ENCODE results near the gene CTCF.
A peak's percentile ranks its signal among the peaks of the same experiment; 100 is the strongest.

CTCF gene

GRCh38 chr16:67560827-67561342, 1.4 kb upstream of the CTCF start:
- TF ChIP-seq CREB1 (IDR thresholded peaks at IDR 0.05; ENCODE audit: low read depth) (no peak), CEBPB (IDR thresholded peaks at IDR 0.05) (no peak), FOXM1 (IDR thresholded peaks at IDR 0.05; ENCODE audit: borderline replicate concordance, low read depth) (no peak)

- TF ChIP-seq TEAD4 (IDR thresholded peaks at IDR 0.05) = no peak
- peak; percentile 54; the same call in 1 of the 2 replicates for TF ChIP-seq ZBTB7A (IDR thresholded peaks at IDR 0.05; ENCODE audit: low read depth)
- TF ChIP-seq RAD21 (IDR thresholded peaks at IDR 0.05; ENCODE audit: low read depth) = no peak
- TF ChIP-seq EP300 (IDR thresholded peaks at IDR 0.05; ENCODE audit: borderline replicate concordance) = no peak
- no peak for TF ChIP-seq EGR1 (IDR thresholded peaks at IDR 0.05)
These were observed 864 bp upstream of the CTCF start for GRCh38 chr16:67561501-67561823.

- TF ChIP-seq REST (IDR thresholded peaks at IDR 0.05; ENCODE audit: low read depth) = no peak
- TF ChIP-seq FOXM1 (IDR thresholded peaks at IDR 0.05; ENCODE audit: borderline replicate concordance, low read depth) = no peak
- TF ChIP-seq TAF1 (IDR thresholded peaks at IDR 0.05; ENCODE audit: low read depth) = peak; percentile 73
- 0 out of 2 replicates have a peak, but pooled peaks have one; percentile 17 for TF ChIP-seq NFIC (IDR thresholded peaks at IDR 0.05)
- peak; percentile 83 for TF ChIP-seq CREB1 (IDR thresholded peaks at IDR 0.05; ENCODE audit: low read depth)
- peak; percentile 30; the same call in 1 of the 2 replicates for TF ChIP-seq TCF12 (IDR thresholded peaks at IDR 0.05; ENCODE audit: low read depth)
- peak; percentile 64 for TF ChIP-seq USF1 (IDR thresholded peaks at IDR 0.05)
- TF ChIP-seq, protein P1, sequence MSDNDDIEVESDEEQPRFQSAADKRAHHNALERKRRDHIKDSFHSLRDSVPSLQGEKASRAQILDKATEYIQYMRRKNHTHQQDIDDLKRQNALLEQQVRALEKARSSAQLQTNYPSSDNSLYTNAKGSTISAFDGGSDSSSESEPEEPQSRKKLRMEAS (IDR thresholded peaks at IDR 0.05) = peak; percentile 79
These were observed 351 bp upstream of the CTCF start for GRCh38 chr16:67561824-67562525.

DNA sequence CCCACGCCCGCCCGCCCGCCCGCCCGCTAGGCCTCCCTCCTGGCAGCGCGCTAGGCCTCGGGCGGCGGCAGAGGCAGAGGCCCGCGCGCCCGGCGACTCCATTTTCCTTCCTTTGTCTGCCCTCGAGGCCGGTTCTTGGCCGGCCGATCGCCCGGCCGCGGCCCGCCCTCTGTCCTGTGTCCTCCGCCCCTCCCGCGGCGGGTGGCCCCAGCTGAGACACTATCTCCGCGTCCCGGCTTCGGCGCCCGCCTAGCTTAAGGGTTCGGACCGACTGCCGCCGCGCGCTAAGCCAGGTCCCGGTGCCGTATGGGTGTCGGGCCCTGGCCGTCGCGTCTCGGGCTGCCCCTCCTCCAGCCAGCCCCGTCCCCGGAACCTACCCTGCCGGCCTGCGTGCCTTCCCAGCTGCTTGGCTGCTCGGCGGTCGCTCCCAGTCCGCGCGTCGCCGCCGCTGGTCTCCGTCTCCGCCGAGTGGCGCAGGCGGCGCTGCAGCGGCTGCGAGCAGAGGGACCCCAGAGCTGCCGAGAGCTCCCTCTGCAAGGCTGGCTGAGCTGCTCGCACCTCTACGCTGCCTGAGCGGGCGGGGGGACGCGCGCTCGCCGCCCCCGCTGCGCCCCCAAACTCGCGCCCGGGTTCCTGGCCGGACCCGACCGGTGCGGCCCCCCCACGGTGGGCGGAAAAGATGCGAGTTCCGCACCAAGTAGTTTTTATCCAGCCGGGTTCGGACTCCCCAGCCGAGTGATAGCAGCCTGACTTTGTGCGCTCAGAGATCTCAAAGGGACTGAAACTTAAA, 787 bp downstream of the CTCF start:
- 0 out of 2 replicates have a peak, but pooled peaks have one; percentile 39 for TF ChIP-seq ZBTB7A (IDR thresholded peaks at IDR 0.05; ENCODE audit: low read depth)
- TF ChIP-seq EP300 (IDR thresholded peaks at IDR 0.05; ENCODE audit: borderline replicate concordance) = 0 out of 2 replicates have a peak, but pooled peaks have one; percentile 5
- TF ChIP-seq TCF12 (IDR thresholded peaks at IDR 0.05; ENCODE audit: low read depth) = peak; percentile 14; the same call in 1 of the 2 replicates
- TF ChIP-seq CEBPB (IDR thresholded peaks at IDR 0.05) = no peak
- peak; percentile 15; the same call in 1 of the 2 replicates for TF ChIP-seq YY1 (IDR thresholded peaks at IDR 0.05; ENCODE audit: low read depth)

DNA sequence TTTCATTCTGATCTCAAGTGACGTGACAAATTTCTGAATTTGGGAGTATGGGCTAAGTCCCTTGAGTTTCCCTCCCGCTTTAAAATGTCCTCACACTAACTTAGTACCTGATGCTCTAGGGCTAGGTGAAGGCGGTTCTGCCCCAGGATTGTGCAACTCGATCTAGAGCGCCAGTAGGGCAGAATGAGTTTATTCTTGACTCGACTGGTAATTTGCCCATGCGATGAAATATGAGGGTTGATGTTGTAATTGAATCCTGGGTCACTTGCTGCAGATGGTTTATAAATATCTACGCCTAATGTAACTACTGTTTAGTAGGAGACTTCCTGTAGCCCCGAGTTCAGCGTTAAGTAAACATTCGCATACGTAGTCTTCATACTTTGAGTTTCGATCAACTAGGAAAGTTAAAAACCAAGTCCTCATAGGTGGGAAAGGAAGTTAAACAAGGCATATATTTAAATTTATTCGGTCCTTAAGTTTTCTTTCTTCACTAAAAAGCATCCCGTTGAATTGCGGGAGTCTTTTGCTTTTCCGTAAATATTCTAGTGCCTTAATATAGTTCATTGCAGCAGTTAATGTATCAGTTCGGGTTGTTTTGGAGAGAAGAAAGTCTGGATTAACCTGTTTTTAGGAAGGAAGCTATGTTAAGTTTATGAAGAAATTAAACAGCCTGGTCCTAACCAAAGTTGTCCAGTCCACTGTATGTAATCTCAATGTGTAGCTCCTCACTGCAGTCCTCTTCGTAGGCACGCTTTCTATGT, 1.6 kb downstream of the CTCF start:
- TF ChIP-seq CEBPB (IDR thresholded peaks at IDR 0.05) = peak; percentile 98
- TF ChIP-seq, protein P1 (IDR thresholded peaks at IDR 0.05) = no peak
- no peak for TF ChIP-seq FOXM1 (IDR thresholded peaks at IDR 0.05; ENCODE audit: borderline replicate concordance, low read depth)

DNA sequence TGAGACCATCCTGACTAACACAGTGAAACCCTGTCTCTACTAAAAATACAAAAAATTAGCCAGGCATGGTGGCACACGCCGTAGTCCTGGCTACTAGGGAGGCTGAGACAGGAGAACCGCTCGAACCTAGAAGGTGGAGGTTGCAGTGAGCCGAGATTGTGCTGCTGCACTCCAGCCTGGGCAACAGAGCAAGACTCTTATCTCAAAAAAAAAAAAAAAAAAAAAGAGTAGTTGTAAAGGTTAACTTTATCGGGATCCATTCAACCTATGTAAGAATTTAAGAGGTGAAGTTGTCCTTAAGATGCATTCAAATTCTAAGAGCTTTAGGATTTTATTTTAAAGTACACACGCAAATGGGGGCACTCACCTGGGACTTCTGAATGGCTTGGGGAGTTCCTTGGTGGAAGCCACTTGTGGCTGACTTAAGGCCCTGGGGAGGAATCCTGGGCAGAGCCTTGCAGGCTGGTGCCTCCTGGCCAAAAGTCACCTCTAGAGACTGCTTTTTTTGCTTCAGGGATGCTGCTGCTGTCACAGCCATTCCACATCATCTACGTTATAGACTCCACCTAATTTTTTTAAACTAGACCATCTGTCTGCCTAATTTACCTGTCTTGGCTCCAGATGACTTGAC, 3.3 kb downstream of the CTCF start:
- TF ChIP-seq RAD21 (IDR thresholded peaks at IDR 0.05; ENCODE audit: low read depth) (no peak), TAF1 (IDR thresholded peaks at IDR 0.05; ENCODE audit: low read depth) (no peak), TCF12 (IDR thresholded peaks at IDR 0.05; ENCODE audit: low read depth) (no peak), REST (IDR thresholded peaks at IDR 0.05; ENCODE audit: low read depth) (no peak), EGR1 (IDR thresholded peaks at IDR 0.05) (no peak), FOXM1 (IDR thresholded peaks at IDR 0.05; ENCODE audit: borderline replicate concordance, low read depth) (no peak), USF1 (IDR thresholded peaks at IDR 0.05) (no peak), CREB1 (IDR thresholded peaks at IDR 0.05; ENCODE audit: low read depth) (no peak), ZBTB7A (IDR thresholded peaks at IDR 0.05; ENCODE audit: low read depth) (no peak), CEBPB (IDR thresholded peaks at IDR 0.05) (no peak), NFIC (IDR thresholded peaks at IDR 0.05) (no peak), TEAD4 (IDR thresholded peaks at IDR 0.05) (no peak), EP300 (IDR thresholded peaks at IDR 0.05; ENCODE audit: borderline replicate concordance) (no peak), YY1 (IDR thresholded peaks at IDR 0.05; ENCODE audit: low read depth) (no peak)
- TF ChIP-seq, protein P1 (IDR thresholded peaks at IDR 0.05) = no peak

Data from Ishikawa (cell line).